ENCODE data around the gene ZNF683. TPM values are rescaled to one million over a fixed set of nuclear protein-coding genes. Genes with fewer than 3 reads are reported as not detected.

ZNF683 gene
- total RNA-seq, 4 donors from 2014 or later: 0.62 TPM; not detected in 3

- Histone ChIP-seq H3K4me3 (no peak overlapping the region), H3K36me3 (no peaks in the 10 kb centered on the region), H3K4me1 (peaks cover 0 to 4% (median 3%) of the 10 kb centered on the region in 3 donors), H3K27me3 (peaks cover 23% of the 10 kb centered on the region), H3K27ac (no peak overlapping the region), H3K9me3 (no peaks in the 10 kb centered on the region)
- WGBS, 2 donors (ENCODE audit: low coverage in 1 of 2): 73 to 90% methylated on average over 1 to 5 of the region's 8 CpGs
- no peak for ATAC-seq
- no peak for TF ChIP-seq POLR2AphosphoS5 (IDR thresholded peaks at IDR 0.05)
- no peak for TF ChIP-seq EP300 (IDR thresholded peaks at IDR 0.05)
- TF ChIP-seq CTCF (IDR thresholded peaks at IDR 0.05): no peak
Observed at GRCh38 chr1:26315874-26316850, 56.4 kb downstream of the ZNF683 start.

GRCh38 chr1:26314501-26314900 is 58.0 kb downstream of the ZNF683 start:
- WGBS, 2 donors (ENCODE audit: low coverage in 1 of 2): 78 to 83% methylated on average over 5 of the region's 5 CpGs
- Histone ChIP-seq H3K27ac (no peak overlapping the region), H3K27me3 (peaks cover 9% of the 10 kb centered on the region), H3K4me1 (no peaks in the 10 kb centered on the region), H3K9me3 (no peaks in the 10 kb centered on the region), H3K4me3 (no peak overlapping the region), H3K36me3 (no peaks in the 10 kb centered on the region)
- no peak for TF ChIP-seq CTCF (IDR thresholded peaks at IDR 0.05)
- TF ChIP-seq POLR2A (IDR thresholded peaks at IDR 0.05): no peak
- no peak for TF ChIP-seq EP300 (IDR thresholded peaks at IDR 0.05)
- no peak for TF ChIP-seq POLR2AphosphoS5 (IDR thresholded peaks at IDR 0.05)
- ATAC-seq: no peak

Other genes starting within 250 kb of the ZNF683 start
- 10 to 100 TPM in 1 of 4 donors, 1 to 10 TPM in 3; 3.4 to 12.5 (median 7.7) TPM for gene FAM110D, start 213.7 kb downstream of the ZNF683 start, total RNA-seq
- not detected for gene C1orf232, start 203.8 kb downstream of the ZNF683 start, total RNA-seq
- gene ZNF593, start 202.8 kb downstream of the ZNF683 start, total RNA-seq: 10 to 100 TPM in 3 of 4 donors, 1 to 10 TPM in 1; 5.0 to 22.8 (median 16.6) TPM
- gene ZNF593OS, start 200.9 kb downstream of the ZNF683 start, total RNA-seq: not detected
- gene CNKSR1, start 195.3 kb downstream of the ZNF683 start, total RNA-seq: 1 to 10 TPM in 2 of 4 donors, under 1 TPM in 1, not detected in 1; 0.81 to 1.7 (median 1.1) TPM
- gene CATSPER4, start 182.1 kb downstream of the ZNF683 start, total RNA-seq: not detected
- gene CEP85, start 138.6 kb downstream of the ZNF683 start, total RNA-seq: 1 to 10 TPM; 1.3 to 6.8 (median 4.7) TPM
- gene SH3BGRL3, start 92.7 kb downstream of the ZNF683 start, total RNA-seq: 10 to 100 TPM; 31.6 to 60.2 (median 44.0) TPM
- 10 to 100 TPM in 2 of 4 donors, 1 to 10 TPM in 2; 3.7 to 12.1 (median 10.5) TPM for gene UBXN11, start 66.1 kb downstream of the ZNF683 start, total RNA-seq
- gene CD52, start 54.8 kb downstream of the ZNF683 start, total RNA-seq: 1 to 10 TPM in 3 of 4 donors, not detected in 1; 1.8 to 2.7 (median 2.2) TPM
- gene CRYBG2, start 18.6 kb downstream of the ZNF683 start, total RNA-seq: 1 to 10 TPM in 1 of 4 donors, under 1 TPM in 3; 0.35 to 2.7 (median 0.50) TPM
- not detected for gene LIN28A, start 38.1 kb upstream of the ZNF683 start, total RNA-seq
- gene DHDDS, start 59.6 kb upstream of the ZNF683 start, total RNA-seq: 10 to 100 TPM; 23.6 to 36.4 (median 31.7) TPM
- gene HMGN2, start 99.7 kb upstream of the ZNF683 start, total RNA-seq: 100 to 1,000 TPM; 128 to 288 (median 252) TPM
- 1 to 10 TPM; 3.5 to 8.5 (median 6.2) TPM for gene RPS6KA1, start 157.0 kb upstream of the ZNF683 start, total RNA-seq